NCI-H1092 (cell line): ENCODE results near the gene HNF1B.
"Not testable (repeated sequence)": the region's sequence is repeated elsewhere in the genome, so short reads cannot be mapped to it uniquely, and the experiment has no call there.

Source experiments
- DNase-seq: peaks from one replicate; lab custom pipeline; 2025; lab: John Stamatoyannopoulos, UW

HNF1B gene

DNA sequence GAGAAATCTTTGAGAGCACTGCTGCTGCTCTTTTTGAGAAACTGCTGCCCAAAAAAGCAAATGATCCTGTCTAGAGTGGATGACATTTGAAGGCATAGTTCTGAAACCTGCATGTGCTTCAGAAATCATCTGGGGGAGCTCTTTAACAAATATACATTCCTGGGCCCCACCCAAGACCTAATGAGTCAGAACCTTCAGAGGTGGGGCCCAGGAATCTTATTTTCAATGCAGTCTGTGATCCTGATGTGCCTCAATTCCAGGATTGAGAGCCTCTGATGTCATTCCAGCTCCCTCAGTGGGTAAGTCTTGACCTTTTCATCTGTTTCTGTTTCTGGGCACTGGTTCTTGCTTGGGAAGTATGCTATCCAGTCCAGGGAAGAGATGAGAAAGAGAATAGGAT, 42.3 kb downstream of the HNF1B start:
- DNase-seq, result no peak

DNA sequence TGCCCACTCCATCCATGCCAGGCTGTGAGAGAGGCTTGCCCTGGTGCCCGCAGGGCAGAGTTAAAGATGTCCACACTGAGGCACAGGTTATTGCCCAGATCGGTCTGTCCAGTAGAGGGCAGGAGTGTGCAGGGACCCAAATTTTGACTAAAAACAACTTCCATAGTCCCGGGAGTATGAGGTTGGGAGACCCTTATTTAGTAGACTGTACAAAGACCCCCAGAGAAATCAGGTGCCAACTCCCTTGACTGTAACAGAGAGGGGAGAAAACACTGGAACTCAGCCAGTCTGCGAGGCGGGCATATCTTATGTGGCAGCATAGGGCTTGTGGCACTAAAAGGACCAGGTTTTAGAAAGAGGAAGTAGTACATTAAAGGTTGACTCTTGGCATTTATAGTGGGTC, 43.4 kb downstream of the HNF1B start:
- no peak for DNase-seq

GRCh38 chr17:37700881-37701280, 44.0 kb downstream of the HNF1B start:
- no peak for DNase-seq

- no peak for DNase-seq
Measured at GRCh38 chr17:37699285-37699973, 45.4 kb downstream of the HNF1B start.

DNA sequence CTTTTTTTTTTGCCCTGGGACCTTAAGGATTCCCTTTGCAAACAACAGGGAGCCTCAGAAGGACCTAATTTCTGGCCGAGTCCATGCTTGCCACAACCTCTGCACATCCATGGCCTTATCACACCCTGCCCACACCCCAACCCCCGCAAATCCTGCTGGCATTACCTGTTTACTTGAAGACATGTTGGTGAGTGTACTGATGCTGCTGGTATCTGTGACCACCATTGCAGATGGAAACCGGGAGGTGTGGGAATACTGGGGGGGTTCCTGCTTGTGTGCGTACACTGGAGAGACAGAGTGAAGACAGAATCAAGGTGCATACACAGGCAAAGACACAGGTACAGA, 46.0 kb downstream of the HNF1B start:
- no peak for DNase-seq

DNA sequence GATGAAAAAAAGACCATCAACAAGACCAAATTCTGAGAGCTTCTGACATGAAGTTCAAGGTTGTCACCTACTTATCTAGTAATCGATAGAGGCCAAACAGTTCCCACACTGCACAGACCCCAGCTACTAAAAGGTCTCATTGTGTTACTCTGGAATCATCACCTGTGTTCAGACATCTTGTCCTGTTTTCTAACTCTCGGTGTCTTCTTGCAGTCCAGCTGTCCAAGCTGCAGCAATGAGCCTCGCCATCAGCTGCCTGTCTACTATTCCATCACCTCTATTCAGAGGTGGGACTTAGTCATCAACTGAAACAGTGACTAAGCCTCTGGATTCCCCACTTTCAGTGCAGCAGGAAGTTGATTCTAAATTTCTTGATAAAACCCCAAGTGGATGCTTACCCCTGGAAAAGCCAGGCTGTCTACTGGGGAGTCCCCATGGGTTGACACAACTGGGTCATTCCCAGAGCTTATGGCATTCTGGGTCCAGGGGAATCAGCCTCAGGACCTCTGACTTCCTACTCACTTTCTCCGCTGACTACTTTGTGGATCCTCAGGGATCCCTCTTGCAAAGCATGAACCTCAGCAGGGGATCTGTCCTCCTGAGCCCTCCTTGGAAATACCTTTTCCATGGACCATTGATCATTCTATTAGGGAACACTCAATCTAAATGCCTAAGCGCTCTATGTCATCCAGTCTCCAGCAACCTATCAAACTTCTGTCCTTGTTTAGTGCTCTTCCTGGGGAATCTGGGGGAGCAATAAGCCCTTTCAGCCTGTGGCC, 46.5 kb downstream of the HNF1B start:
- DNase-seq, result no peak

GRCh38 chr17:37697381-37697780, 47.5 kb downstream of the HNF1B start:
- DNase-seq, result no peak

DNA sequence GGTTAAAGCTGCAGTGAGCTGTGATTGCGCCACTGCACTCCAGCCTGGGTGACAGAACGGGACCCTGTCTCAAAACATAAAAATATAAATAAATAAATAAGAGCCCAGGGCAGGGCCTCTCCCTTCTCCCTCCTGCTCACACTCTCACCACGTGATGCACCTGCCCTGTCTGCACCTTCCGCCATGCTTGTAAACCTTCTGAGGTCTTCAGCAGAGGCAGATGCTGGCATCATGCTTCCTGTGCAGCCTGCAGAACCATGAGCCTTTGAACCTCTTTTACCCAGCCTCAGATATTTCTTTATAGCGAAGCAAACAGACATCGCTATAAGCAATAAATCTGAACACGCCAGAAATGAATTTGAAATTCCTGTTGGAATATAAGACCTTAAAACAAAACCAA, 48.5 kb downstream of the HNF1B start:
- no peak for DNase-seq

- no peak for DNase-seq
Measured at GRCh38 chr17:37695726-37696125, 49.1 kb downstream of the HNF1B start.

GRCh38 chr17:37694734-37695133, 50.1 kb downstream of the HNF1B start:
- DNase-seq, result no peak

DNA sequence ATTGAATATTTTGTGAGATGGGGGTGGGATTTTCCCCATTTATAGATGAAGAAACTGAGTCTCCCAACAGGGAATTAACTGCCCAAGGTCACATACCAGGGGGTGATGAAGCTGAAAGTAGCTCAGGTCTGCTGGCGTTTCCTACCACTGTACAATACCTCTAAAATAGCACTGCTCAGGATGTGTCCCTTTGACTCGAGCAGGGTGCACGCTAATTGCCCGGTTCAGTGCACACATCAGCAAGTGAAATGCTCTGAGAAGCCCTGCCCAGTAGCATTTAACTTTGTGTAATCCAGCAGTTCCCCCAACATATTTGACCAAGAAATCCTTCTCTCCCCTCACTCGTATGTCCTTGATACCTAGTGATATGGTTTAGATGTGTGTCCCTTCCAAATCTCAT, 51.5 kb downstream of the HNF1B start:
- DNase-seq, result no peak

DNA sequence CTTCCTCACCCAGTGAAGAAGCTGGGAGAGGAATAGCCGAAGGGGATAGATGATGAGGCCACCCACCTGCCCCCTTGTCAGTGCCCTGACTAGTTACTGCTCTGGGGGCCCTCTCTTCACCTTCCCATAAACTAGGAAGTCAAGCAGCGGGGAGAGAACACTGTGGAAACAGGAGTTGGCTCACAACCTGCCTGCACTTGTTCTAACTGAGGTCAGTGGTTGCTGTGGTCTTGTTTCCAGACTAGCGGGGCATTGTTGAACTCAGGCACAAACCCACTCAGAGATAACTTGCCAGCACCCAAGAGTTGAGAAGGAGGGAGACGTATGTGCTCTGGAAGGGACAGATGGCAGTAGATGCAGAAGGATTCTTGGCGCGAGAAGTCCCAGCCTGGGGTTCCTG, 53.1 kb downstream of the HNF1B start:
- DNase-seq, result no peak

DNA sequence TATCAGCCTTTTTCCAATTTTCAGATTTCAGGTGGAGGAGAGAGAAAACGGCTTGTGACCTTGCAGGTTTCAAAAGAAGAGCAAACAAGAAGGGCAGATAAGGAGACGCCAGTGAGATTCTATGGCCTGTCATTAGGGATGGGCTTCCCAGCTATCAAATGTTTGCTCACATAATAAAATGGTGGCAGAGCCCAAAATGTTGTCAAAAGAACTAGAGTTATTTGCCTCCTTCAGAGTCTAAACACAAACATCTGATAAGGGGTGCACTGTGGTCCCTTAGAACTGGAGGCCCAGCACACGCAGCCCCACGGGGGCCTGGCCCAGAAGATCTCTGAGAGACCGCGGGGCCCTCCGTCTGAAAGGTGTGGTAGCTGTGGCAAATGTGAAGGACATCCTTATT, 55.5 kb downstream of the HNF1B start:
- no peak for DNase-seq

- no peak for DNase-seq
Measured at GRCh38 chr17:37683454-37683984, 61.3 kb downstream of the HNF1B start.

DNA sequence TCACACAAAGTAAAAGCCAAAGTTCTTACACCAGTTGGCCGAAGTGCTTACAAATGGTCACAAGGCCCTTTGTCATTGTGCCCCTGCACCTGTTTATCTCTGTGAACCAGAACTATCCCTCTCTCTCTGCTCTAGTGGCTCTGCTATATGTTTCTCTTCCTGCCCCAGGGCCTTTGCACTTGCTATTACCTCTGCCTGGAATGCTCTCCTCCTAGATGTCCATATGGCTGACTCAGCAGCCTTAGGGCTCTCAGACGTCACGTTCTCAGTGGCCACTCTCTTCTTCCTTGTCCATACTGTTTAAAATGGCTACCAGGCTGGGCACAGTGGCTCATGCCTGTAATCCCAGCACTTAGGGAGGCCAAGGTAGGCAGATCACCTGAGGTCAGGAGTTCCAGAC, 62.9 kb downstream of the HNF1B start:
- DNase-seq, result no peak

- DNase-seq, result not testable (repeated sequence)
Measured at GRCh38 chr17:37679995-37680394, 64.9 kb downstream of the HNF1B start.

- no peak for DNase-seq
Measured at GRCh38 chr17:37678036-37678435, 66.8 kb downstream of the HNF1B start.

DNA sequence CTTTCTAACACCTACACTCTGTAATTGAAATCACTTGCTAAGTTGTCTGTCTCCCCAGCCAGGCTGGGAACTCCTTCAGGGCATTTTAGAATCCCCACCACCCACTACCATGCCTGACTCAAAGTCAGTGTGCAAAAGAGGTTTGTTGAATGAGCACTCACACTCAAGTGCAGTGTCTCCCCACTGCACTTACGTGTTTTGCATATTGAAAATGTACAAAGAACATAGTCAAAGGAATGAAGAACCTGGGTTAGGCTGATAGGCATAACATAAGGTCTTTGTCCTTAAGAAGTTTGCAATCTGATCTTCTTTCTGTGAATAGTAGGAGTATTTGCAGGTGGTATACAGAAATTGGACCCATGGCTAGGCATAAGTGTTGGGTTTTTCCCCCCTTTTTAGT, 67.8 kb downstream of the HNF1B start:
- DNase-seq, result no peak

- DNase-seq, result no peak
Measured at GRCh38 chr17:37676115-37676925, 68.5 kb downstream of the HNF1B start.

DNA sequence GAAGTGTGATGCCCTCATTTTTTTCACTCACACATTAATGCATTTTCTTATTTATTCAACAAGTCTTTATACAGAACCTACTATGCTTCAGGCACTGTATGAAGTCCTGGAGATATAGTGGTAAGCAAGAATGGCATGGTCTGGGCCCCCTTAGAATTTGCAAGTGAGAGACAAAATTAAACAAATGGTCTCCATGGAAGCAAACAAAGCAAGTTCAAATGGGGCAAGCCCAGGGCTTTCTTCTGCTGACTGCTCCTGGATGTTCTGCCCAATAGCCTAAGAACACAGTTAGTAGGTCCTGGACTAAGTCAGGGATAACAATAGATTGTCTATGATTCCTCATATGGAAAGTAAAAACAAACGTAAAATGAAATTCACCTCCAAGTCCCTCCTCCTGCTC, 70.3 kb downstream of the HNF1B start:
- no peak for DNase-seq

DNA sequence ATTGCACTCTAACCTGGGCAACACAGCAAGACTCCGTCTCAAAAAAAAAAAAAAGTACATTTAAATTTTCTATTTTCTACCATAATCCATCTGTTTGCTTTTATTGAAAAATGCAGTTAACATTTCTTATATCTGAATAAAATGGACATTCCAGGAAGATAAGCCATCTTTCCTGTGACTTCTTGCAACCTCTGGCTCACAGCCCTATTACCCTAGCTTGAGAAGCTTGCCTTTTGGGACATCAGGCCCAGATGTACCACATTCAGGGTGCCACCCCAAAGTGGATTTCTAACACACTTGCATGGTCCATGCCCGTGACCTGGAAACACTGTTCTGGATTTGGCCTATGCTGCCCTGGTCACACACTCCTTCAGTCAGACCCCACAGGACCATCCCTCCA, 71.5 kb downstream of the HNF1B start:
- DNase-seq, result no peak

DNA sequence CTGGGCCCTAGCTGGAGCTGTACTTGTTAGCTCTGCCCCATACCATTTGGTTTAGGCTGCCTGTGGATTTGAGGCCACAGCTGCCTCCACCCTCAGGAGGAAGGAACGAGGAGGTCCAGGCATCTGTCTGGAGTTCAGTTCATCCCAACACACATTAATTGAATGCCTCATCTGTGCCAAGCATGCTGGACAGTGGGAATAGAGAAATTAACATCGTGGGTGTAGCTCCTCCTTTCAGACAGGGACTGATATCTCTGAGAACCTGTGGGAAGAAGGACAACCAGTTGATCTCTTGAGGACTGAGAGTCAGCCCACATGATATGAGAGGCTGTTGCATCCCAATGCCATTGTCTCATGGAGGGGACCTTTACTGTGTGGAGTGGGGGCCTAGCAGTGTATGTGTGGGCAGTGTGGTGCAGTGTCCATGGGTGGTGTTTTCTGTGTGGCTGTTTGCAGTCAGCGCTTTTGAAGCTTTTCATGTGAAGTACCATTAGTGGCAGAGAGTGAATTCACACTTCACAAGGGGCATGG, 72.2 kb downstream of the HNF1B start:
- DNase-seq, result no peak
